ENCODE measurements around the gene TMEM198.

Gene TMEM198

DNA sequence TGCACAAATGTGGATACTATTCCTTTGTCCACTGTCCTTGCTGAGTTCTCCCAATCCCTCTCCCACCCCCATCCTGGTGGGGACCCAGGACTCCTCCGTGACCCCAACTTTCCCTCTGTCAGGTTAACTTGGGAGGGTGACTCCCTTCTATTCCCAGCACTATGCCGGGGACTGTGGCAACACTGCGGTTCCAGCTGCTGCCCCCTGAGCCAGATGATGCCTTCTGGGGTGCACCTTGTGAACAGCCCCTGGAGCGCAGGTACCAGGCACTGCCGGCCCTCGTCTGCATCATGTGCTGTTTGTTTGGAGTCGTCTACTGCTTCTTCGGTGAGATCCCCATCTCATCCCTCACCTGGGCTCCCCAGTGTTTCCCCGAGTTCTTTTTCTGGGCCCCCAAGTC lies 739 bp downstream of the TMEM198 start:
- DNase-seq (ENCODE audit: low read depth) = no peak

DNA sequence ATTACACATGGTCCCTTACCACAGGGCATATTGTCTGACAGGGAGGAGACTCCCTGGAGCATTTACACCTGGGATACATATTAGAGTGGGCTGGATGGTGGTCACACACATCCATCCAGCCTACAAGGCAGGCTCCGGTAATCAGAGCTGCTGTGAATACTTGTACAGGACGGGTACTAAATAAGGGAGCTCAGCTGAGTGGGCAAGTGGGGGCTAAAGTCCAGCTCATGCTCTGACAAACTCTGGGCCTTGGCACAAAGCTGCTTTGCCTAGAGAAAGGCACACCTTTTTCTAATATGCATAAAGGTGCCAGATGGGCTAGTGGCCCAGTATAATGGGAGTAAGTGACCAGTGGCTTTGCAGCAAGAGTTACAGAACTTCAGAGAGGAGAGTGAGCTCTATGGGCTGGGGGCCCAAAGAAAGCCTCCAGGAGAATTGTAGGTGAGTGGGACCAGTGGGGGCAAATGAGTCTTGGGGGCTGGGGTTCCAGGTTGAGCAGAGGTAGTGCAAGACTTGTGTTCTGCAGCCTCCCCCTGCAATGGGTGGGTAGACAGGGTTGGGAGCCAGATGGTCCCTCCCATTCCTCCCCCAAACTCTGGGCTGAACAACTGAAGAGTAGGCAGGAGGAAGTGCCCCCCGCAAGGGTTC lies 1.6 kb downstream of the TMEM198 start:
- no peak for DNase-seq (ENCODE audit: low read depth)

GRCh38 chr2:219545943-219546352 lies 2.1 kb downstream of the TMEM198 start:
- no peak for DNase-seq (ENCODE audit: low read depth)

DNA sequence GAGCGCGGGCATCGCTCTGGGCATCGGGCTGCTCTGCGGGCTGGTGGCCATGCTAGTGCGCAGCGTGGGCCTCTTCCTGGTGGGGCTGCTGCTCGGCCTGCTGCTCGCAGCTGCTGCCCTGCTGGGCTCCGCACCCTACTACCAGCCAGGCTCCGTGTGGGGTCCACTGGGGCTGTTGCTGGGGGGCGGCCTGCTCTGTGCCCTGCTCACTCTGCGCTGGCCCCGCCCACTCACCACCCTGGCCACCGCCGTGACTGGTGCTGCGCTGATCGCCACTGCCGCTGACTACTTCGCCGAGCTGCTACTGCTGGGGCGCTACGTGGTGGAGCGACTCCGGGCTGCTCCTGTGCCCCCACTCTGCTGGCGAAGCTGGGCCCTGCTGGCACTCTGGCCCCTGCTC lies 3.8 kb downstream of the TMEM198 start:
- DNase-seq (ENCODE audit: low read depth) = no peak

DNA sequence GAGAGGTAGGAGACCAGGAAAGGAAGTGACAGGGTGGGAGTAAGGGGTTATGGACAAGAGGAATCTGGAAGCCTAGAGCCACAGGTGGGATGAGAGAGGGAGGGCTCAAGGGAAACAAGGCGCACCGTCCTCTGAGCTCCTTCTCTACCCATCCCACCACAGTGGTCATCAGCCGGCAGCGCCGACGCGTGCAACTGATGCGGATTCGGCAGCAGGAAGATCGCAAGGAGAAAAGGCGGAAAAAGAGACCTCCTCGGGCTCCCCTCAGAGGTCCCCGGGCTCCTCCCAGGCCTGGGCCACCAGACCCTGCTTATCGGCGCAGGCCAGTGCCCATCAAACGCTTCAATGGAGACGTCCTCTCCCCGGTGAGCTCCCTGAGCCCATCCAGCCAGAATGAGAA lies 5.2 kb downstream of the TMEM198 start:
- no peak for DNase-seq (ENCODE audit: low read depth)

DNA sequence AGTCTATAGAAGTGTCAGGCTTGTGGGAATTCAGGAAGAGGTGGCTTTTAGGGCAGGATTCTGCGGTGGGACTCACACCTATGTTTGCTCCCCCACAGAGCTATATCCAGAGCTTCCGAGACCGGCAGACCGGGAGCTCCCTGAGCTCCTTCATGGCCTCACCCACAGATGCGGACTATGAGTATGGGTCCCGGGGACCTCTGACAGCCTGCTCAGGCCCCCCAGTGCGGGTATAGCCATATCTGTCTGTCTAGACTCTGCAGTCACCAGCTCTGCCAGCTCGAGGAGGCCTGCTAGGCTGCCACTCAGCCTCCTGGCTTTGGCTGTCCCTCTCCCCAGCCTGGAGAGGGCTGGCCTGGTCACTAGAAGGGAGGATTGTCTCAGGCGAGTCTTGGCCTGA lies 5.8 kb downstream of the TMEM198 start:
- DNase-seq (ENCODE audit: low read depth) = no peak

DNA sequence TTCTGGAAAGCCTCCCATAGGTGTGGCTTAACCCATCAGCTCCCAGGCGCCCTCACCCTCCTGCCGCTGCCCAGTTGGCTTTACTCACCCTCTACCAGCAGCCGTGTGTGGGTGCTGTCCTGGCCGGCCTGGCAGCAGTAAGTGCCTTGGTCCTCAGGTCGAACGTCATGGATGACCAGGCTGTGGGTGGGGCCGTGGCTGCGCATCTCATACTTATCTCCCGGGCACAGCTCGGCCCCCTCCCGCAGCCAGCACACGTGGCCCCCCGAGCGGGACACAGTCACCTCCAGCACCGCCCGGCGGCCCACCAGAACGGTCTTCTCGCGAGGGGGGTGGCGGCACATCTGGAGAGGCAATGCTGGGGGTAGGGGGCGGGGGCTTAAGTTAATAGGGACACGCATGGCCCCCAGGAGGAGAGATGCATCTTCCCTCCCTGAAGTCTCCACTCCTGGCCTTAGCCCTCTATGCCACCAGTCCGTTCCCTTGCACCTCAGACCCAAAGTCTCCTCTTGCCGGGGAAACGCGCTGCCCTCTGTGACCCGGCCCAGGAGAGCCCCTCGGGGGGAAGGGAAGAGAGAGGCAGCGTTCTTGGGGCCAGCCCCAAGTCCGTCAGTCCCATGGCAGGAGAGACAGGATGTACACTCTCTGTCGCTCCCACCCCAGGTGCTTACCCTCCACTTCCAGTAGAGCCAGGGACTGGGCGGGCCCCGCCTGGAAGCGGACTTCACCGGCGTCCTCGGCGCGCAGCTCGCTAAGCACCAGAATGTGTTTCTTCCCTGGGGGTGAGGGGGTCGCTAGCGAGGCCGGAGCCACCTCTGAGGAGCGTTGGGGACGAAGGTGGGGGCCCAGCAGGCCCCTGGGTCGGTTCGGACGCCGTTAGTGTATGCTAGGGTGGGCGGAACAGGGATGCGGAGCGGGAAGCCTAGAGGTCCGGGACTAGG lies 7.9 kb downstream of the TMEM198 start:
- no peak for DNase-seq (ENCODE audit: low read depth)

- peak; percentile 75 for DNase-seq (ENCODE audit: low read depth)
Observed at GRCh38 chr2:219552382-219553167, 8.7 kb downstream of the TMEM198 start.

DNA sequence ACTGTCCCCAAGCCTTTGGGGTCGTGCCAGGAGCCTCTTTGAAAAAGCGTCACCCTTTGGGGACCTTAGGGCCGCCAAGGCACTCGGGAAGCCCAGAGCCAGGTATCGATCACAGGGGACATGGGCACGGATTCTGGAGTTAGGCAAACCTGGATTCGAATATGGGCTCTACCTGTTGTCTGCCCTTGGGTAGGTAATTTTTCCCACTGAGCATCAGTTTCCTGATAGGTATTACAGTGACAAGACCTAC lies 9.3 kb downstream of the TMEM198 start:
- no peak for DNase-seq (ENCODE audit: low read depth)

DNA sequence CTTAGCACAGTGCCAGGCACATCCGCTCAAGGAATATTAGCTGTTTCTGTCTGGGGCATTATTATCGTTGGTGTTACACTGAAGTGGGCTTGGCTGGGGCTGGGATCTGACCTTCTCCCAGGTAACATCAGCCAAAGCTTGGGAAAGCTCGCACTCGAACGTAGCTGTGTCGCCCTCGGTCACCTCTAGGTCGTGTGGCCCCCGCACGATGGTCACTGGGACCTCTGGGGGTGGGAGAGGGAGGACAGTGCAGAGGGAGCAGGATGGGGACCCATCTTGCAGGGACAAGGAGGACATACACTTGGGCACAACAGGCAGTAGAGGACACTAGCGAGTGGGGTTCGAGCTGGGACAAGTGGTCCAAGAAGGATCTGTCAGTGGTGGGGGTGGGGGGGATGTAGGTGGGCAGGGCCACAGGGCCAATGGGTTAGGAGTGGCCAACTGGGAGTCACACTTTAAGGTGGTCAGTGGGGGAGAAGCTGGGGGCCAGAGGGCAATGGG lies 9.7 kb downstream of the TMEM198 start:
- DNase-seq (ENCODE audit: low read depth) = no peak

DNA sequence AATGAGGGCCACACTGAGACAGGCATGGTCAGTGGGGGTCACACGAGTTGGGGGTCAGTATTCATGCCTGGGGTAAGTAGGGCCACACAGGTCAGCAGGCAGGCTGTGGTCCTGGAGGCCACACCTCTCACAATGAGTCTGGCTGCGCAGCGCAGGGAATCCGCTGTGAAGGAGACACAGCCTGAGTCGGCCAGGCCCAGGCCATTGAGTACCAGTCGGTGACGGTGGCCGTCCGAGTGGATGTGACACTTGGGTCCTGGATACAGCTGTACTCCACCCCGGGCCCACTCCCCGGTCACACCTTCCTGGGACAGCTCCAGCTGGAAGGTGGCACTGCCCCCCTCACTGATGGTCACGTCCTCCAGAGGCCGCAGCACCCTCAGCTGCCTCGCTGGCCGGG lies 10.5 kb downstream of the TMEM198 start:
- DNase-seq (ENCODE audit: low read depth) = no peak

GRCh38 chr2:219555956-219556355 lies 12.1 kb downstream of the TMEM198 start:
- no peak for DNase-seq (ENCODE audit: low read depth)

- no peak for DNase-seq (ENCODE audit: low read depth)
Observed at GRCh38 chr2:219556413-219556812, 12.6 kb downstream of the TMEM198 start.

DNA sequence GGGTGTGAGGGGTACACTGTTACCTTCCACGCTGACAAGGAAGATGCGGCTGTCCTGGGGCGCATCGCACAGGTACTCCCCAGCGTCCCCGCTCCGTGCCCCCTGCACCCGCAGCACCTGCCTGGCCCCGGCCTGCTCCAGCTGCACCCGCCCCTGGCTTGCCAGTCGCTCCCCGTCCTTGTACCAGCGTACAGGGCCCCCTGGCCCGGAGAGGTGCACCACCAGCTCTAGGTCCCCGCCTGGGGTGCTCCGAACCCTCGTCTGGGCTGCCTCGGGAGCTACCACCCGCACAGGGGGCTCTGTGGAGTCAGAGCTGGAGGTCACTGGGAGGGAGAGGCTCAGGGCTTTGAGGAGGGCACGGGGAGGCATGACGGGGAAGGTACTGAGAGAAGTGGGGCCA lies 13.5 kb downstream of the TMEM198 start:
- no peak for DNase-seq (ENCODE audit: low read depth)

- DNase-seq (ENCODE audit: low read depth) = no peak
Observed at GRCh38 chr2:219557791-219558785, 14.3 kb downstream of the TMEM198 start.

GRCh38 chr2:219559156-219559915 lies 15.5 kb downstream of the TMEM198 start:
- no peak for DNase-seq (ENCODE audit: low read depth)

DNA sequence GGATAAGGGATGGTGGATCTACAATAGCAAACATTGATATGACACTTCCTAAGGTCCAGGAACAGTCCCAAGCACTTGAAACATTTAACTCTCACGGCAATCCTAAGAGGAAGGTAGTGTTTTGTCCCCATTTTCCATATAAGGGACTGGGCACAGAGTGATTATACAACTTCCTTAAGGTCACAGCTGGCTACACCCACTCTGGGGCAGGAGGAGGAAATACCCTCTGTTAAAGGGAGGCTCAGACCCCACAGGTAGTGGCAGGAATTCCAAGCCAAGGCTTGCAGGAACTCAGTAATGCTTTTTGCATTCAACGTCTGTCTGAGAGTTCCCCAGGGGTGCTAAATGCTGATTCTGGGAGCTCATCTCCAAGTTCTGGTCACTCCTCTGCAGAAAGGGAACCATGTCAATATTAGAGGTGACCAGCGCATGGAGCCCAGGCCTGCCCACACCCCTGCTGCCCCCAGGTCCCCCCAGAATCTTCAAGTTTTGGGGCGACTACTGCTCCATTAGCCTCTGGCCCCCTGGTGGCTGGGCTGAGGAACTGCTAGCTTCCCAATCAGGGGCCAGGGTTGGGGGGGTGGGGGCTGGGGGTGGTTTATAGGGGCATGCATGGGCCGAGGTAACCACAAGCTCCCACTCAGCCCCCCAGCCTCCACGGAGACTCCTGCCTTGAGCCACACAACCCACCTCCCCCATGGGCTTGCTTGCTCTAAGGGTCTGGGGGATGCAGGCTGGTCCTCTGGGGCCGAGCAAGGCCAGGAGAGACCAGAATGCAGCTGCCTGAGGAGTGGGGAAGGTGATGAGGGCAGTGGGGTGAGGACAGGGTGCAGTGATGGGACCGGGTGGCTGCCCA lies 16.4 kb downstream of the TMEM198 start:
- no peak for DNase-seq (ENCODE audit: low read depth)

DNA sequence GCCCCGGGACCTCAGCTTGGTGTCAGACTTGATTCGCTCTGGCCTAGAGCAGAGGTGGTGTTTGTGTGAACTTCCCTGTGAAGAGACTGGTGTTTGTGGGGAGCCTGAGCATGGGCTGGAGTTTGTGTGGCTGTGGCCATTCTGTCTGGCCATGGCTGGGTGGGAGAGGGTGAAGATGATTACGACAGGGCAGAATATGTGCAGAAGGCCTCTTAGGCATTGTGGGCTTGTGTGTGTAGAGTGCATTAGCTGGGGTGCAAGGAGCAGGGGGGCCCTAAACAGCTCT lies 17.0 kb downstream of the TMEM198 start:
- no peak for DNase-seq (ENCODE audit: low read depth)

- no peak for DNase-seq (ENCODE audit: low read depth)
Observed at GRCh38 chr2:219561179-219562048, 17.6 kb downstream of the TMEM198 start.
